CD4-positive, alpha-beta memory T cell (primary cell): Measurements from ENCODE around the gene SIPA1L3. TPM values are rescaled to one million over a fixed set of nuclear protein-coding genes. Genes with fewer than 3 reads are reported as not detected.
A peak's percentile ranks its signal among the peaks of the same experiment; 100 is the strongest.

Source experiments
- CTCF ChIA-PET: fragments of 350-600 bp; sonication (Branson Sonifier 250); formaldehyde crosslinking; loops from one replicate; lab custom pipeline; 2021; ENCODE audit warnings: inconsistent platforms; ENCODE audit not compliant: partially characterized antibody; lab: Charles Lee
- POLR2A ChIA-PET: fragments of 350-600 bp; sonication (Branson Sonifier 250); formaldehyde crosslinking; loops from one replicate; lab custom pipeline; 2021; ENCODE audit not compliant: partially characterized antibody; lab: Charles Lee
- DNase-seq, 5 donors: peaks; one replicate each; pipeline versions ENCODE4 v3.0.0 to v3.0.0-alpha.2; 2020 to 2022; ENCODE audit warnings: mixed read lengths in 1 of 5
- H3K27ac ChIP-seq: one replicate; pipeline ENCODE4 v1.7.0; 2013; ENCODE audit warnings: low read depth, low read length
- H3K27me3 ChIP-seq: 2 replicates; pipeline ENCODE4 v1.7.0; 2013; ENCODE audit warnings: mild to moderate bottlenecking, low read length, moderate library complexity; ENCODE audit not compliant: insufficient read depth
- H3K36me3 ChIP-seq: 2 replicates; pipeline ENCODE4 v1.7.0; 2013; ENCODE audit warnings: mild to moderate bottlenecking, low read length, moderate library complexity; ENCODE audit not compliant: insufficient read depth
- H3K4me1 ChIP-seq: 2 replicates; pipeline ENCODE4 v1.7.0; 2013; ENCODE audit warnings: mild to moderate bottlenecking, low read length, moderate library complexity; ENCODE audit not compliant: insufficient read depth
- H3K4me3 ChIP-seq, 2 donors: one replicate each; pipeline ENCODE4 v1.7.0; 2013; ENCODE audit warnings: low read length in 2 of 2, mild to moderate bottlenecking in 1 of 2
- H3K9me3 ChIP-seq, 2 donors: one replicate each; pipeline ENCODE4 v1.7.0; 2013; ENCODE audit warnings: low read length in 2 of 2, control low read depth in 1 of 2; ENCODE audit not compliant: control insufficient read depth in 1 of 2
- H3K27ac Mint-ChIP-seq, 7 donors: one replicate each; pipeline ENCODE4 v1.8.0; 2020 to 2021; ENCODE audit warnings: mixed read lengths in 7 of 7, mild to moderate bottlenecking in 6 of 7, inconsistent platforms in 3 of 7, moderate library complexity in 3 of 7
- H3K27me3 Mint-ChIP-seq, 2 donors: one replicate each; pipeline ENCODE4 v1.8.0; 2020 to 2021; ENCODE audit warnings: mixed read lengths in 2 of 2
- H3K36me3 Mint-ChIP-seq, 2 donors: one replicate each; pipeline ENCODE4 v1.8.0; 2020 to 2021; ENCODE audit warnings: mixed read lengths in 2 of 2, inconsistent platforms in 1 of 2, mild to moderate bottlenecking in 1 of 2
- H3K4me1 Mint-ChIP-seq, 4 donors: one replicate each; pipeline ENCODE4 v1.8.0; 2020 to 2021; ENCODE audit warnings: mixed read lengths in 4 of 4, mild to moderate bottlenecking in 1 of 4
- H3K4me3 Mint-ChIP-seq, 8 donors: one replicate each; pipeline ENCODE4 v1.8.0; 2020 to 2021; ENCODE audit warnings: mixed read lengths in 8 of 8, mild to moderate bottlenecking in 7 of 8, moderate library complexity in 6 of 8, inconsistent platforms in 3 of 8
- H3K9me3 Mint-ChIP-seq, 8 donors: one replicate each; pipeline ENCODE4 v1.8.0; 2020 to 2021; ENCODE audit warnings: mixed read lengths in 8 of 8, mild to moderate bottlenecking in 5 of 8, inconsistent platforms in 3 of 8, moderate library complexity in 1 of 8
- intact Hi-C: fragments of 100-400 bp; cut with micrococcal nuclease; formaldehyde crosslinking; loops from one replicate; pipeline ENCODE4 v1.15.1; 2023
- polyA plus RNA-seq, 2 donors: library from polyadenylated mRNA; unstranded; fragments of 300-500 nt; fragmentation: Illumina TruSeq; gene quantifications; one replicate each; pipeline ENCODE4 v1.2.3, GENCODE V29; 2021
- total RNA-seq, 2 experiments: library from RNA; stranded (reverse); gene quantifications; one replicate each; pipeline ENCODE4 v1.2.3, GENCODE V29; 2021

SIPA1L3 gene
- total and polyA plus RNA-seq, 4 experiments from 2014 or later: 0.39 to 35.0 (median 17.8) TPM

DNA sequence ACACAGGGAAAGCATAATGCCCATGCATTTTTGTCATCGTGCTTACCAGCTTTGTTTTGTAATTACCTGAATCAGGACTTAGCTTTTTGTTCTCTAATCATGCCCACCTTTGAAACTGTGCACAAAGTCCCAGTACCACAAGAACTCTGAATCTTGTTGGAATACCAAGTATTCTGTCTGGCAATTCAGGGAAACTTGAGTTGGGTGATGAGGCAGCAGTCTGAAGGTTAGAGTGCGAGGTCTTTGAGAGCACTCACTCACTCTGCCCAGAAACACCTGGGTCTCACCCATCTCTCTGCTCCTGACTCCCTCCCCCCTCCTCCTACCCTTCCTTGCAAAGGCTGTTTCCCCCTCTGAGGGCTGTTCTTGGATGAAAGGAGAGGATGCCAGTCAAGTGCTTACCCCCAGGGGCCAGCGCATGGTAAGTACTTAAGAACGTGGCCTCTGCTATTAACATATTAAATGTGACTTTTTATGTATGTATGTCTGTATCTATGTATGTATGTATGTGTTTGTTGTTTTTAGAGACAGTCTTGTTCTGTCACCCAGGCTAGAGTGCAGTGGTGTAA, 22.4 kb downstream of the SIPA1L3 start:
- no peaks in the 10 kb centered on the region for H3K4me1 ChIP-seq
- no peak overlapping the region for H3K27ac ChIP-seq
- Mint-ChIP-seq H3K4me1 (peaks cover 7 to 16% (median 10%) of the 10 kb centered on the region in 4 donors), H3K36me3 (peaks cover 8 to 37% of the 10 kb centered on the region in 2 donors), H3K9me3 (peaks cover 0 to 8% (median 2%) of the 10 kb centered on the region in 8 donors), H3K27me3 (no peaks in the 10 kb centered on the region), H3K4me3 (no peak overlapping the region), H3K27ac (no peak overlapping the region)
- no peak overlapping the region for H3K4me3 ChIP-seq
- CTCF ChIA-PET: no interaction called here
- H3K9me3 ChIP-seq: no peaks in the 10 kb centered on the region
- intact Hi-C loops: no loop called here
- POLR2A ChIA-PET: no interaction called here
- H3K36me3 ChIP-seq: no peaks in the 10 kb centered on the region
- H3K27me3 ChIP-seq: no peaks in the 10 kb centered on the region
- DNase-seq: no peak

DNA sequence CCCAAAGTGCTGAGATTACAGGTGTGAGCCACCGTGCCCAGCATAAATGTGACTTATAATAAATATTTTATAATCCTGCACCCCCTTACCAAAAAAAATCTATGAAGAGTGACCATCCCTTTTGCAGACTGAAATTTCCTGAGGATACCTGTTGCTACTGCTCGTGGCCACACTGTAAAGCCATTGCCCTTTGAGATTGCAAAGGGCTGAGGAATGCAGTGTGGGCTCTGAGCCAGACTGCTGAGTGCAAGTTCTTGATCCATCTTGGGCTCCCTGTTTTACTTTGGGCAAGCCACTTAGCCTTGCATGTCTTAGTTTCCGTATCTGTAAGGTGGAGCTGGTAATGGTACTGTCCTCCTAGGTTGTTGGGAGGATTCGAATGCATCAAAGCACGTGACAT, 23.4 kb downstream of the SIPA1L3 start:
- H3K9me3 Mint-ChIP-seq: peaks cover 0 to 18% (median 7%) of the 10 kb centered on the region in 8 donors
- CTCF ChIA-PET: no interaction called here

DNA sequence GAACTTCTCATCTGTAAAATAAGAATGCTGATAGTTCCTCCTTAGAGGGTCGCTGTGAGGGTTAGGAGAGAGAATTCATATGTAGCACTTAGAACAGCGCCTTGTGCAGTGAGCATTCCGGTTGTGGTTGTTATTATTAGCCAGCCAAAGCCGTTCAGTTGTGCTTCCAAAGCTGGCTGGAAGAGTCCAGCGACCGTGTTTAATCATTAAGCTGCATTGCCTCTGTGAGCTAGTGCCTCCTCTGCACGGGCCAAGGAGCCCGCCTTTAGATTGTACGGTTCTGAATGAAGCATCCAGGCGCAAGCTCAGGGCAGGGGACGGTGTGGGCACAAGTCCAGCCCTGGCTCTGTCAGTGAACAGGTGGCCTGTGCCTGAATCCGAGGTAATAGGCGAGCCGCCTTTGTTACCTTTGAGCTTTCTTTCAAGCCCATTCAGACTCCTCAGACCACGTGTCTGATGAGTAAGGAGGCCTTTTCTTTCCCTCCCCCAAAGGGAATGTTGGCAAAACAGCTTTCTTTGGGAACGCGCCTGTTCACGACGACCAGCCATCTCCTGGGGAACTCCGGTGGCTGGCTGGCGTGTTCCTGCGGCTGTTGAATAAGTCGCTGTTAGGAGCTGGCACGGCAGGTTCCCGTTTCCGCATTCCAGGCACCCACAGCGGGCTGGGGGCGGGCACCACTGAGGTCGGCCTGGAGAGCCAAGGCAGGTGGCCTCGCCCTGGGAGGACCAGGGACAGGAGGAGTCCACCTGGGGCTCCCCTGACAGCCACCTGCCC, 25.1 kb downstream of the SIPA1L3 start:
- Mint-ChIP-seq H3K27ac (no peak overlapping the region), H3K4me3 (no peak overlapping the region), H3K27me3 (no peaks in the 10 kb centered on the region), H3K36me3 (peaks cover 13 to 36% of the 10 kb centered on the region in 2 donors), H3K4me1 (peaks cover 5 to 11% (median 9%) of the 10 kb centered on the region in 4 donors), H3K9me3 (peaks cover 0 to 20% (median 8%) of the 10 kb centered on the region in 8 donors)
- H3K9me3 ChIP-seq: no peaks in the 10 kb centered on the region
- POLR2A ChIA-PET: no interaction called here
- no peaks in the 10 kb centered on the region for H3K27me3 ChIP-seq
- no peak overlapping the region for H3K27ac ChIP-seq
- intact Hi-C loops: no loop called here
- H3K36me3 ChIP-seq: no peaks in the 10 kb centered on the region
- CTCF ChIA-PET: interaction anchor here (0.9 to 1.6 kb wide), 2 partner anchors 203 to 212 kb away, joined by 3 read pairs; no protein-coding TSS in a partner anchor
- no peak for DNase-seq
- H3K4me3 ChIP-seq: no peak overlapping the region
- no peaks in the 10 kb centered on the region for H3K4me1 ChIP-seq

More for the DNA sequence above, 23.4 kb downstream of the SIPA1L3 start:
- intact Hi-C loops: no loop called here
- no peaks in the 10 kb centered on the region for H3K4me1 ChIP-seq
- Mint-ChIP-seq H3K27ac (peak overlapping the region in 1 of 7 donors; percentile 25), H3K4me1 (peaks cover 5 to 11% (median 9%) of the 10 kb centered on the region in 4 donors), H3K27me3 (no peaks in the 10 kb centered on the region), H3K36me3 (peaks cover 8 to 43% of the 10 kb centered on the region in 2 donors), H3K4me3 (no peak overlapping the region)
- H3K27ac ChIP-seq: no peak overlapping the region
- DNase-seq: no peak
- H3K27me3 ChIP-seq: no peaks in the 10 kb centered on the region
- POLR2A ChIA-PET: no interaction called here
- no peaks in the 10 kb centered on the region for H3K9me3 ChIP-seq
- no peak overlapping the region for H3K4me3 ChIP-seq
- no peaks in the 10 kb centered on the region for H3K36me3 ChIP-seq

DNA sequence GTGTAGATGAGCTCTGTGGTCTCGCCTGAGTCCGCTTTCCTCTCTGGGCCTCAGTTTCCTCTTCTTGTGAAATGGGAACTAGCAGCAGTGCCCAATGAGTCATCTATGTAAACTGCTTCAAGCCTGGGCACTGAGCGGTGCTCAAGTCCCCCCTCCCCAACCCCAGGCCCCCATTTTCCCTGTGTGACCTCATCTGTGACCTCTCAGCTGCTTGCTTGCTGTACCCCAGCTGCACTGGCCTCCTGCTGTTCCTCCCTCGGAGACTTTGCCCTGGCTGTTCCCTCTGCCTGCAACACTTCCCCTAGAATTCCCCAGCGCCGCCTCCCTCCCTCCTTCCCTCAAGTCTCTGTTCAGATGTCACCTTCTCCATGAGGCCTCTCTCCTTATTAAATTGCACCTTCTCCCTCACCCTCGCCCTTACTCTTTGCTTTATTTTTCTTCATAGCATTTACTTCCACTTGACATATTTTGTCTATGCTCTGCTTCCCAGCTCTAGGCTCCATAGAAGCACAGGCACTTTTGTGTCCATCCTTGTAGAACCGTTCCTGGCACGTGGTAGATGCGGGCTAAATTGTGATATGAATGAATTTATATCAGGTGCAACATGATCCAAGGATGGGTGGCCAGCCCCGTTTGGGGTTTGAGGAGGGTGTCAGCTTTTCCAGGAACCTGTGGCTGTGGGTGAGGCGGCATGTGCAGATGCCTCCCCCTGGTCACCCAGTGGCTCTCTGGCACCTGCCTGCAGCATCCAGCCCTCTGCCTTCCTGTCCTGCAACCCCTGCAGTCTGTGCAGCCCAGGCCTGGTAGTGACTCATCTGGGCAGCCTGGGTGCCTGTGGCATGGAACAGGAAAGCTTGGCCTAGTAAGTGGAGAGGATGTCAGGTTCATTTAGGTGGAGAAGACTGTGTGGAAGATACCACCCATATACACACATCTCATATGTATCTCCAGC, 26.3 kb downstream of the SIPA1L3 start:
- Mint-ChIP-seq H3K36me3 (peaks cover 13 to 36% of the 10 kb centered on the region in 2 donors), H3K27me3 (no peaks in the 10 kb centered on the region), H3K9me3 (peaks cover 0 to 20% (median 8%) of the 10 kb centered on the region in 8 donors), H3K27ac (no peak overlapping the region), H3K4me1 (peaks cover 4 to 11% (median 5%) of the 10 kb centered on the region in 4 donors), H3K4me3 (no peak overlapping the region)
- H3K27me3 ChIP-seq: no peaks in the 10 kb centered on the region
- no peaks in the 10 kb centered on the region for H3K36me3 ChIP-seq
- no peak overlapping the region for H3K4me3 ChIP-seq
- no peak overlapping the region for H3K27ac ChIP-seq
- intact Hi-C loops: no loop called here
- CTCF ChIA-PET: no interaction called here
- no peaks in the 10 kb centered on the region for H3K4me1 ChIP-seq
- POLR2A ChIA-PET: no interaction called here
- H3K9me3 ChIP-seq: no peaks in the 10 kb centered on the region
- no peak for DNase-seq

DNA sequence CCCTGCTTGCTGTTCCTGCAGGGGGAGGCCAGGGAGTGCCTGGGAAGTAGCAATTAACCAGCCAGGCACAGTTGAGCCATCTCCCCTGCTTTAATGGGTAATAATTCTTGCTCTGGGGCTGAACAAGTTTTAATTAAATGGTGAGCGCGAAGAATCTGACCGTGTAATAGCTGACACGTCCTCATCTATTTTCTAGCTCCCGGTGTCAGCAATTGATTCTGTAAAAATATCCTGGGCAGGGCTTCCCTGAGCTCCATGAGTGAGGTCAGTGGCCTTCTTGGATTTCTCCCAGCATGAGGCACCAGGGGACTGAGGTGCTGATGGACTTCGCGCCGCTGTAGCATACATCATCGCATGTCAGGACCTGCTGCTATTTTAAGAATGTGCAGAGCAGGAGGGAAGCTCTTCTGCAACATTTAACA, 26.9 kb downstream of the SIPA1L3 start:
- Histone ChIP-seq H3K27ac (no peak overlapping the region), H3K4me3 (no peak overlapping the region), H3K4me1 (no peaks in the 10 kb centered on the region), H3K27me3 (no peaks in the 10 kb centered on the region), H3K36me3 (no peaks in the 10 kb centered on the region), H3K9me3 (no peaks in the 10 kb centered on the region)
- intact Hi-C loops: no loop called here
- Mint-ChIP-seq H3K4me1 (peaks cover 4 to 11% (median 6%) of the 10 kb centered on the region in 4 donors), H3K4me3 (no peak overlapping the region), H3K27ac (peak overlapping the region in 1 of 7 donors; percentile 29), H3K27me3 (no peaks in the 10 kb centered on the region), H3K9me3 (peaks cover 0 to 20% (median 8%) of the 10 kb centered on the region in 8 donors), H3K36me3 (peaks cover 13 to 33% of the 10 kb centered on the region in 2 donors)
- CTCF ChIA-PET: no interaction called here
- no peak for DNase-seq
- POLR2A ChIA-PET: no interaction called here

DNA sequence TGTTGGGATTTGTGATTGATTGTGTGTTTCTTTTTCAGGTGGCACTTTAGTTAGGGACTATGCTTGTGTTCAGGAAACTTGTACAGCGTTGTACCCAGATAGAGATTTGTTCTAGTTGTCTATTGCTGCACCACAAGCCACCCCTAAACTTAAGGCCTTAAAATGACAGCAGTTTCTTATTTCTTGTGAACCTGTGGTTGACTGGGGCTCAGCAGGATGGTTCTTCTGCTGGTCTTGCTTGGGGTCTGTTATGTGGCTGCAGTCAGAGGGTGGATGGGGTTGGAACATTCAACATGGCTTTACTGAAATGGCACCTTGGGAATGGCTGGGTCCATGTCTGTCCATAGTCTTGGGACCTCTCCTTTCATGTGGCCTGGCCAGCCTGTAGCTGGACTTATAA, 28.3 kb downstream of the SIPA1L3 start:
- Histone ChIP-seq H3K4me1 (no peaks in the 10 kb centered on the region), H3K4me3 (no peak overlapping the region), H3K9me3 (no peaks in the 10 kb centered on the region), H3K36me3 (no peaks in the 10 kb centered on the region), H3K27me3 (no peaks in the 10 kb centered on the region), H3K27ac (no peak overlapping the region)
- ChIA-PET POLR2A (no interaction called here), CTCF (no interaction called here)
- no peak for DNase-seq
- H3K36me3 Mint-ChIP-seq: peaks cover 13 to 41% of the 10 kb centered on the region in 2 donors
- peaks cover 0 to 20% (median 9%) of the 10 kb centered on the region in 8 donors for H3K9me3 Mint-ChIP-seq
- no peak overlapping the region for H3K4me3 Mint-ChIP-seq
- intact Hi-C loops: no loop called here
- H3K27me3 Mint-ChIP-seq: no peaks in the 10 kb centered on the region
- peaks cover 4 to 11% (median 7%) of the 10 kb centered on the region in 4 donors for H3K4me1 Mint-ChIP-seq
- no peak overlapping the region for H3K27ac Mint-ChIP-seq
